K562 (cell line): ENCODE measurements around the gene HDGFL2. TPM values are rescaled to one million over a fixed set of nuclear protein-coding genes. Genes with fewer than 3 reads are reported as not detected.

Experiments
- ATAC-seq: fragments of 200-7000 bp; cut with Tn5 transposase; 3 replicates; pipeline ENCODE4 v1.9.1; 2020; ENCODE audit warnings: moderate library complexity
- BruUV-seq: library from RNA; stranded (reverse); fragments of 400-500 nt; replicated peaks from 2 replicates; lab custom pipeline; 2021; lab: Mats Ljungman, UMichigan
- CTCF ChIA-PET: fragments of 300-600 bp; formaldehyde crosslinking; extraction: SDS; loops from one replicate; lab custom pipeline; 2021; ENCODE audit warnings: low intra/inter-chr PET ratio; lab: Yijun Ruan, JAX
- POLR2A ChIA-PET: fragments of 300-600, 350-650 bp; sonication (Branson Sonifier 250); formaldehyde crosslinking; extraction: SDS; loops from one replicate; lab custom pipeline; 2021; ENCODE audit warnings: antibody characterized with exemption, inconsistent platforms; lab: Yijun Ruan, JAX
- DNase-seq, 4 experiments: peaks; one replicate each; pipeline versions ENCODE4 v3.0.0 to v3.0.0-alpha.2; 2011 to 2018; ENCODE audit warnings: low spot score in 3 of 4, mixed read lengths in 3 of 4; ENCODE audit errors: extremely low read depth in 1 of 4
- FAIRE-seq: peaks from 2 replicates; lab custom pipeline; 2011; peaks lifted over from hg19 to GRCh38; lab: Jason Lieb, UNC
- H2AFZ ChIP-seq: 2 replicates; pipeline ENCODE4 v1.6.0; 2011; ENCODE audit warnings: low read depth, low read length, control low read depth, inconsistent platforms
- H3K27ac ChIP-seq: fragments of 200-600 bp; 3 replicates; pipeline ENCODE4 v1.8.0; 2011; ENCODE audit warnings: low read depth, mild to moderate bottlenecking, control low read depth, inconsistent platforms, low read length, moderate library complexity, mixed read lengths; ENCODE audit errors: extremely low read depth
- H3K27me3 ChIP-seq, 2 experiments: fragments of 300-600 bp in 1 of 2; 2 replicates in 1 of 2; 3 replicates in 1 of 2; pipeline versions ENCODE4 v1.6.0 to v1.8.0; 2011; ENCODE audit warnings: inconsistent platforms in 2 of 2, low read length in 2 of 2, mild to moderate bottlenecking in 1 of 2, mixed read lengths in 1 of 2, moderate library complexity in 1 of 2; ENCODE audit not compliant: control insufficient read depth in 2 of 2, insufficient read depth in 2 of 2
- H3K36me3 ChIP-seq: fragments of 300-600 bp; 3 replicates; pipeline ENCODE4 v1.8.0; 2011; ENCODE audit warnings: mild to moderate bottlenecking, low read length, inconsistent platforms; ENCODE audit not compliant: control insufficient read depth, insufficient read depth
- H3K4me1 ChIP-seq, 2 experiments: fragments of 200-600 bp in 1 of 2; replicated peaks in 1 of 2; 2 replicates in 1 of 2; 3 replicates in 1 of 2; pipeline versions ENCODE4 v1.5.1 to v1.8.0; 2011; ENCODE audit warnings: inconsistent platforms in 2 of 2, low read length in 2 of 2, mild to moderate bottlenecking in 1 of 2, mixed read lengths in 1 of 2, moderate library complexity in 1 of 2; ENCODE audit not compliant: control insufficient read depth in 2 of 2, insufficient read depth in 2 of 2
- H3K4me2 ChIP-seq: 2 replicates; pipeline ENCODE4 v1.6.1; 2011; ENCODE audit warnings: low read length, control low read depth, inconsistent platforms, mixed read lengths; ENCODE audit not compliant: insufficient read depth
- H3K4me3 ChIP-seq: fragments of 200-600 bp; sonication (generic), shearing (Covaris generic); 2 replicates; pipeline ENCODE4 v1.5.1; 2016; ENCODE audit warnings: control low read depth, inconsistent platforms
- H3K79me2 ChIP-seq: fragments of 200-600 bp; 3 replicates; pipeline ENCODE4 v1.8.0; 2011; ENCODE audit warnings: low read length, inconsistent platforms; ENCODE audit not compliant: control insufficient read depth, insufficient read depth
- H3K9ac ChIP-seq, 2 experiments: 2 replicates each; pipeline versions ENCODE4 v1.6.0 to v1.6.1; 2011; ENCODE audit warnings: low read depth in 2 of 2, low read length in 2 of 2, control low read depth in 1 of 2, inconsistent platforms in 1 of 2, mild to moderate bottlenecking in 1 of 2, mixed read lengths in 1 of 2; ENCODE audit not compliant: insufficient read depth in 1 of 2
- H3K9me1 ChIP-seq: one replicate; pipeline ENCODE4 v1.6.0; 2011; ENCODE audit warnings: inconsistent platforms, mild to moderate bottlenecking, low read length, moderate library complexity; ENCODE audit not compliant: control insufficient read depth, insufficient read depth
- H3K9me3 ChIP-seq: replicated peaks from 2 replicates; pipeline ENCODE4 v1.5.1; 2011; ENCODE audit warnings: low read depth, low read length, inconsistent platforms; ENCODE audit not compliant: control insufficient read depth, insufficient read depth
- H4K20me1 ChIP-seq: replicated peaks from 2 replicates; pipeline ENCODE4 v1.6.1; 2011; ENCODE audit warnings: low read length, inconsistent platforms, mixed read lengths; ENCODE audit not compliant: control insufficient read depth, insufficient read depth
- IRF2 ChIP-seq: sonication (generic); formaldehyde crosslinking; IDR thresholded peaks from 2 replicates; pipeline ENCODE4 v1.8.1; 2022; ENCODE audit warnings: mild to moderate bottlenecking, missing genetic modification reagents
- POLR2AphosphoS2 ChIP-seq: IDR thresholded peaks from 2 replicates; pipeline ENCODE4 v1.6.1; 2012; ENCODE audit warnings: low read length, improper control_type of control experiment
- POLR2G ChIP-seq: fragments of 200-400 bp; formaldehyde crosslinking; IDR thresholded peaks from 2 replicates; pipeline ENCODE4 v1.6.1; 2017; ENCODE audit warnings: low read depth, mild to moderate bottlenecking, antibody characterized with exemption, low read length, moderate library complexity
- RBM22 ChIP-seq: fragments of 200-400 bp; formaldehyde crosslinking; IDR thresholded peaks from 2 replicates; pipeline ENCODE4 v1.6.1; 2018; ENCODE audit warnings: low read length, low read depth; ENCODE audit not compliant: poor library complexity, severe bottlenecking
- TCF3 ChIP-seq: sonication (generic); formaldehyde crosslinking; IDR thresholded peaks from 2 replicates; pipeline ENCODE4 v1.4.0; 2020; ENCODE audit warnings: mild to moderate bottlenecking, missing genetic modification reagents
- ZNF263 ChIP-seq: sonication (generic); formaldehyde crosslinking; IDR thresholded peaks from 2 replicates; pipeline ENCODE4 v1.8.0; 2022; ENCODE audit warnings: mild to moderate bottlenecking, missing genetic modification reagents, borderline replicate concordance
- WGBS: fragments of 100-300 bp; shearing (Covaris generic); methylation state at CpG from one replicate; pipeline ENCODE4 v1.1.6; 2016; ENCODE audit warnings: low coverage, mixed read lengths; ENCODE audit not compliant: insufficient coverage; ENCODE audit errors: missing lambda C conversion rate; 5-methylcytosine and 5-hydroxymethylcytosine counted together
- in situ Hi-C: fragments of 300-500 bp; cut with MboI; formaldehyde crosslinking; loops from 4 replicates; pipeline ENCODE4 v1.15.0; 2018; ENCODE audit warnings: inconsistent platforms, mixed read lengths
- intact Hi-C: fragments of 100-400 bp; cut with micrococcal nuclease; formaldehyde crosslinking; loops from 2 replicates; pipeline ENCODE4 v1.14.2; 2022
- polyA plus RNA-seq, 8 experiments: library from polyadenylated mRNA; depleted of rRNA in 4 of 8; stranded (reverse) in 5 of 8; unstranded in 3 of 8; fragments of >200 nt; fragmentation: Nextera tagmentation in 2 of 8; fragmentation: Illumina TruSeq in 1 of 8; extraction: Ambion mirVana in 2 of 8; extraction: Trizol in 1 of 8; gene quantifications; 2 replicates each; pipeline versions ENCODE4 v1.2.1 to v1.2.3, GENCODE V29; 2011 to 2014; ENCODE audit warnings: inconsistent platforms in 1 of 8, missing spikeins in 1 of 8
- total RNA-seq, 7 experiments: library from RNA; depleted of rRNA in 6 of 7; stranded (reverse); fragments of >200 nt in 6 of 7; fragmentation: Illumina TruSeq in 2 of 7; extraction: Trizol in 2 of 7; gene quantifications; 2 replicates each; pipeline versions ENCODE4 v1.2.1 to v1.2.3, GENCODE V29; 2011 to 2021; ENCODE audit warnings: low replicate concordance in 1 of 7

HDGFL2 gene
- total and polyA plus RNA-seq, 9 of the 15 experiments (the other 6 are each of a cell fraction or from before 2014, with no cell fraction given): 0.13 to 61.7 (median 16.0) TPM

- BruUV-seq: no TSS peak
- H3K27ac ChIP-seq: no peak overlapping the region
- WGBS: 96% methylated on average over 22 of the region's 24 CpGs
- H3K9me3 ChIP-seq: no peaks in the 10 kb centered on the region
- H3K36me3 ChIP-seq: peaks cover 94% of the 10 kb centered on the region; the same call in 2 of the 3 replicates
- H3K79me2 ChIP-seq: peaks cover 4% of the 10 kb centered on the region; the same call in 2 of the 3 replicates
- peak in 1 of 4 experiments; percentile 9 for DNase-seq
- TF ChIP-seq IRF2 (CRISPR knock-in tag) (no peak), ZNF263 (no peak), RBM22 (peak; percentile 92), TCF3 (CRISPR knock-in tag) (no peak), POLR2G (peak; percentile 77), POLR2AphosphoS2 (peak; percentile 83; the same call in 1 of the 2 replicates)
- intact Hi-C loops (no loop called here), in situ Hi-C loops (no loop called here)
- no peak for ATAC-seq
- H3K9ac ChIP-seq: peak overlapping the region in 1 of 2 experiments; percentile 26; a peak in 1 of 4 replicates
- H3K4me1 ChIP-seq: peaks cover 0 to 65% of the 10 kb centered on the region in 2 experiments; a peak in 3 of 5 replicates
- FAIRE-seq: no peak
- no peak overlapping the region for H3K4me3 ChIP-seq
- peaks cover 2% of the 10 kb centered on the region; the same call in 1 of the 2 replicates for H4K20me1 ChIP-seq
- POLR2A ChIA-PET: interaction anchor here (1.8 to 4.5 kb wide), 2 partner anchors 8 to 22 kb away, joined by 8 to 15 read pairs; no protein-coding TSS in a partner anchor
- H3K4me2 ChIP-seq: no peak overlapping the region
- H3K9me1 ChIP-seq: peaks cover under 1% of the 10 kb centered on the region
- CTCF ChIA-PET: no interaction called here
- H2AFZ ChIP-seq: no peak overlapping the region
- H3K27me3 ChIP-seq: no peaks in the 10 kb centered on the region
Observed at GRCh38 chr19:4449022-4449638, 23.0 kb upstream of the HDGFL2 start.
